ENCODE data around the gene IGFBP2. TPM values are rescaled to one million over a fixed set of nuclear protein-coding genes. Genes with fewer than 3 reads are reported as not detected.

IGFBP2 gene
- total RNA-seq, 1 donor from 2014 or later, result 371 TPM

DNA sequence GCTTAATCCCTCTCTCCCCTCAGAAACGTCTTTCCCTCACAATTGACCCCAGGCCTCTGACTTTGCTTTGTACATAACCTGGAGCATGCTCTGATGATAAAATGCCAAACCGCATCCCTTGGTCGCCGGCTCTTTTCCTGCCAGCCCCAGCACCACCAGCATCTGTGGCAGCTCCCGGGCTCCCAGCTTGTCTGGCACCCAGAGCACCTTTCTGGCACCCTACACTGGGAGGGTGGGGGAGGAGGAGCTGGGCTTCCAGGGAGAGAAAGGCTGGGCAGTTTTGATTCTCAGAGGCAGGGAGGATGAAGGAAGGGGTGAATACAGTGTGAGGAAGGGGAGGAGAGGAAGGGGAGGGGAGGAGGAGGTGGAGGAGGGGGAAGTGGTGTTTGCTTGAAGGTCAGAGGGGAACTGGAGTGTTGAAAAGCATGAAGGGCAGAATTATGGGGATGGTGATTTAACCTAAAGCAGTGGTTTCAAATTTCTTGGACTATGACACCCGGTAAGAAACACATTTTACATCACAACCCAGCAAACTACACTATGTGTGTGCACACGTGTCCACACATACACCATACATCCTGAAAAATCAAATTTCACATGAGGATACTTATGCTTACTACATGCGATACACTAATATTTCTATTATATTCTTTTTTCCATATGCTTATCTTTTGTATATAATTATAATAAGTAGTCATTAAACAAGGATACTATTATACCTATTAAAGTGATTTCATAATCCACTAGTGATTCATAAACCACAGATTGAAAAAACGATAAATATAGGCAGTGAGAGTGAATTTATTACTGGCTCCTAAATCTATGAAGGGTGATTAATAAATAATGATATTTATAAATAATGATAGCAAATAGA, 30.0 kb upstream of the IGFBP2 start:
- no peak for DNase-seq (ENCODE audit: low spot score)
- Histone ChIP-seq H3F3A (ENCODE audit: low read depth) (peaks cover 38% of the 10 kb centered on the region), H3K79me2 (ENCODE audit: low read depth) (no peaks in the 10 kb centered on the region), H3K4me3 (no peak overlapping the region), H3K9me3 (ENCODE audit: low read depth) (no peaks in the 10 kb centered on the region), H3K27me3 (no peaks in the 10 kb centered on the region), H4K20me1 (ENCODE audit: low read depth) (no peaks in the 10 kb centered on the region), H3K27ac (peak overlapping the region; percentile 73), H3K4me1 (peaks cover 39% of the 10 kb centered on the region), H2AFZ (replicated peaks) (no peak overlapping the region), H3K4me2 (peak overlapping the region; percentile 55), H3K36me3 (no peaks in the 10 kb centered on the region), H3K9ac (no peak overlapping the region)
- Mint-ChIP-seq H3K9me3 (peaks cover 2% of the 10 kb centered on the region), H3K36me3 (no peaks in the 10 kb centered on the region), H3K4me1 (peaks cover 43% of the 10 kb centered on the region), H3K4me3 (peak overlapping the region; percentile 8), H3K27me3 (ENCODE audit: insufficient read depth, low read depth) (peaks cover 4% of the 10 kb centered on the region), H3K27ac (peak overlapping the region; percentile 87)
- TF ChIP-seq EZH2 (IDR thresholded peaks at IDR 0.05), result no peak
- no peak for TF ChIP-seq EZH2phosphoT487 (IDR thresholded peaks at IDR 0.05)
- TF ChIP-seq, protein P1, sequence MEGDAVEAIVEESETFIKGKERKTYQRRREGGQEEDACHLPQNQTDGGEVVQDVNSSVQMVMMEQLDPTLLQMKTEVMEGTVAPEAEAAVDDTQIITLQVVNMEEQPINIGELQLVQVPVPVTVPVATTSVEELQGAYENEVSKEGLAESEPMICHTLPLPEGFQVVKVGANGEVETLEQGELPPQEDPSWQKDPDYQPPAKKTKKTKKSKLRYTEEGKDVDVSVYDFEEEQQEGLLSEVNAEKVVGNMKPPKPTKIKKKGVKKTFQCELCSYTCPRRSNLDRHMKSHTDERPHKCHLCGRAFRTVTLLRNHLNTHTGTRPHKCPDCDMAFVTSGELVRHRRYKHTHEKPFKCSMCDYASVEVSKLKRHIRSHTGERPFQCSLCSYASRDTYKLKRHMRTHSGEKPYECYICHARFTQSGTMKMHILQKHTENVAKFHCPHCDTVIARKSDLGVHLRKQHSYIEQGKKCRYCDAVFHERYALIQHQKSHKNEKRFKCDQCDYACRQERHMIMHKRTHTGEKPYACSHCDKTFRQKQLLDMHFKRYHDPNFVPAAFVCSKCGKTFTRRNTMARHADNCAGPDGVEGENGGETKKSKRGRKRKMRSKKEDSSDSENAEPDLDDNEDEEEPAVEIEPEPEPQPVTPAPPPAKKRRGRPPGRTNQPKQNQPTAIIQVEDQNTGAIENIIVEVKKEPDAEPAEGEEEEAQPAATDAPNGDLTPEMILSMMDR (IDR thresholded peaks at IDR 0.05), result no peak

DNA sequence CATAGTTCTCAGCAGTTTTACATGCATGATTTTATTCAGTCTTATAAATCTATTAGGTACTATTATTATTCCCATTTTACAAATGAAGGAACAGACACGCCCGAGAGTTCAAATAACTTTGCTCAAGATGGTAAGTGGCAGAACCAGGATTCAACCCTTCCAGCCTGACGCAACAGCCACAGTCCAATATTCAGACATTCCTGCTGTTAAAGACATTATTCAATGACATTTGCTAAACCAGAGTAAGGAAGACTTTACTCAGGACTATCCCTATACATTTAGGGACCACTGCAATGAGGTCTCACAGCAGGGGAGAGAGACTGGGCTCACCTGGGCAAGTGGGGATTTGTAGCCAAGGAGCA, 29.4 kb upstream of the IGFBP2 start:
- Histone ChIP-seq H3F3A (ENCODE audit: low read depth) (peaks cover 38% of the 10 kb centered on the region), H3K4me2 (no peak overlapping the region), H3K79me2 (ENCODE audit: low read depth) (no peaks in the 10 kb centered on the region), H3K27ac (no peak overlapping the region), H3K9ac (no peak overlapping the region), H2AFZ (replicated peaks) (no peak overlapping the region), H3K27me3 (no peaks in the 10 kb centered on the region), H3K36me3 (no peaks in the 10 kb centered on the region), H3K9me3 (ENCODE audit: low read depth) (no peaks in the 10 kb centered on the region), H4K20me1 (ENCODE audit: low read depth) (no peaks in the 10 kb centered on the region), H3K4me3 (no peak overlapping the region), H3K4me1 (peaks cover 39% of the 10 kb centered on the region)
- H3K4me1 Mint-ChIP-seq, result peaks cover 43% of the 10 kb centered on the region
- DNase-seq (ENCODE audit: low spot score), result no peak
- peaks cover 4% of the 10 kb centered on the region for H3K27me3 Mint-ChIP-seq (ENCODE audit: insufficient read depth, low read depth)
- no peak for TF ChIP-seq EZH2 (IDR thresholded peaks at IDR 0.05)
- TF ChIP-seq, protein P1 (IDR thresholded peaks at IDR 0.05), result no peak
- H3K36me3 Mint-ChIP-seq, result no peaks in the 10 kb centered on the region
- peak overlapping the region; percentile 78 for H3K27ac Mint-ChIP-seq
- no peak overlapping the region for H3K4me3 Mint-ChIP-seq
- H3K9me3 Mint-ChIP-seq, result peaks cover 2% of the 10 kb centered on the region

DNA sequence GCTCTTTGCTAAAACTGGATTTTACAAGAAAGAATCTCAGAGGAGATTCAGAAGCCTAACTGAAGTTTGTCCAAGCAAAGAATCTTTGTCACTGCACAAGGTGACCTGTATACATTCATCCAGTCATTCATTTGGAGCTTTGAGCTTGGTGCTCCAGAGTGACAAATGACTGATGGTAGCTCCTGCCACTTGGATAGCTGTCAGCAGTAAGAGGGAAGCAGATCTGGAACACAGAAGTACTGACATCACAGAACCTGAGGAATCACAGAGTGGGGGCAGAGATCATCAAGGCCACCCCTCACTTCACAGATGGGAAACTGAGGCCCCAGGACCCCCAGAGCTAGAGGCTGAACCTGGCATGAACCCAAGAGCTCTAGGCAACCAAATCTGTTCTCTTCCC, 28.8 kb upstream of the IGFBP2 start:
- Histone ChIP-seq H3K9ac (no peak overlapping the region), H3K4me2 (no peak overlapping the region), H3K79me2 (ENCODE audit: low read depth) (no peaks in the 10 kb centered on the region), H4K20me1 (ENCODE audit: low read depth) (no peaks in the 10 kb centered on the region), H3K27me3 (no peaks in the 10 kb centered on the region), H3K36me3 (no peaks in the 10 kb centered on the region), H3F3A (ENCODE audit: low read depth) (peaks cover 38% of the 10 kb centered on the region), H3K9me3 (ENCODE audit: low read depth) (no peaks in the 10 kb centered on the region), H3K4me3 (no peak overlapping the region), H2AFZ (replicated peaks) (no peak overlapping the region), H3K4me1 (peaks cover 39% of the 10 kb centered on the region), H3K27ac (no peak overlapping the region)
- Mint-ChIP-seq H3K27ac (peak overlapping the region; percentile 78), H3K4me3 (peak overlapping the region; percentile 39), H3K9me3 (peaks cover 2% of the 10 kb centered on the region), H3K4me1 (peaks cover 43% of the 10 kb centered on the region), H3K27me3 (ENCODE audit: insufficient read depth, low read depth) (peaks cover 4% of the 10 kb centered on the region), H3K36me3 (no peaks in the 10 kb centered on the region)
- DNase-seq (ENCODE audit: low spot score), result no peak
- TF ChIP-seq EZH2phosphoT487 (IDR thresholded peaks at IDR 0.05), result no peak
- TF ChIP-seq EZH2 (IDR thresholded peaks at IDR 0.05), result no peak
- TF ChIP-seq, protein P1 (IDR thresholded peaks at IDR 0.05), result no peak
